Neural cell (in vitro differentiated cells): Measurements from ENCODE around the gene PLXNA4. TPM values are rescaled to one million over a fixed set of nuclear protein-coding genes. Genes with fewer than 3 reads are reported as not detected.

Source experiments
- H2AFZ ChIP-seq: fragments of 200-600, 300-800 bp; sonication (generic), shearing (Covaris generic); 2 replicates; pipeline ENCODE4 v1.6.0; 2014; ENCODE audit warnings: low read depth, mild to moderate bottlenecking, antibody characterized with exemption, low read length, moderate library complexity
- H3F3A ChIP-seq: fragments of 200-600 bp; shearing (Covaris generic); 2 replicates; pipeline ENCODE4 v1.6.1; 2016; ENCODE audit warnings: mild to moderate bottlenecking, moderate library complexity, mixed read lengths, antibody characterized with exemption, low read length; ENCODE audit not compliant: insufficient read depth, poor library complexity, severe bottlenecking
- H3K27ac ChIP-seq: fragments of 200-600, 300-800 bp; sonication (generic), shearing (Covaris generic); 2 replicates; pipeline ENCODE4 v1.5.1; 2014; ENCODE audit warnings: mild to moderate bottlenecking, low read length, moderate library complexity
- H3K27me3 ChIP-seq: fragments of 300-800, 200-600 bp; sonication (generic), shearing (Covaris generic); 2 replicates; pipeline ENCODE4 v1.6.0; 2014; ENCODE audit warnings: mild to moderate bottlenecking, low read depth, low read length, moderate library complexity; ENCODE audit not compliant: insufficient read depth
- H3K36me3 ChIP-seq: fragments of 300-800, 200-600 bp; sonication (generic), shearing (Covaris generic); 2 replicates; pipeline ENCODE4 v1.5.1; 2014; ENCODE audit warnings: mild to moderate bottlenecking, antibody characterized with exemption, low read length, moderate library complexity; ENCODE audit not compliant: insufficient read depth
- H3K4me2 ChIP-seq: fragments of 300-800, 200-600 bp; sonication (generic), shearing (Covaris generic); 2 replicates; pipeline ENCODE4 v1.6.0; 2014; ENCODE audit warnings: mild to moderate bottlenecking, low read length
- H3K4me3 ChIP-seq: fragments of 300-800, 200-600 bp; sonication (generic), shearing (Covaris generic); 2 replicates; pipeline ENCODE4 v1.5.1; 2014; ENCODE audit warnings: mild to moderate bottlenecking, low read length, moderate library complexity
- H3K79me2 ChIP-seq: fragments of 200-600 bp; shearing (Covaris generic); replicated peaks from 2 replicates; pipeline ENCODE4 v1.6.0; 2014; ENCODE audit warnings: mild to moderate bottlenecking, low read length, moderate library complexity; ENCODE audit not compliant: insufficient read depth
- H3K9ac ChIP-seq: fragments of 300-800, 200-600 bp; sonication (generic), shearing (Covaris generic); 2 replicates; pipeline ENCODE4 v1.6.1; 2016; ENCODE audit warnings: mild to moderate bottlenecking, low read length, mixed read lengths
- H3K9me2 ChIP-seq: fragments of 200-600 bp; shearing (Covaris generic); 2 replicates; pipeline ENCODE4 v1.6.1; 2016; ENCODE audit warnings: mild to moderate bottlenecking, low read length, mixed read lengths; ENCODE audit not compliant: insufficient read depth
- H3K9me3 ChIP-seq: fragments of 200-600, 300-800 bp; sonication (generic), shearing (Covaris generic); 2 replicates; pipeline ENCODE4 v1.6.1; 2016; ENCODE audit warnings: mild to moderate bottlenecking, mixed run types, low read length, moderate library complexity, mixed read lengths
- H4K20me1 ChIP-seq: fragments of 200-600 bp; shearing (Covaris generic); 2 replicates; pipeline ENCODE4 v1.6.1; 2016; ENCODE audit warnings: mild to moderate bottlenecking, mixed run types; ENCODE audit not compliant: insufficient read depth
- CTCF ChIP-seq: fragments of 450-650 bp; IDR thresholded peaks from 2 replicates; pipeline ENCODE4 v1.5.1; 2014; ENCODE audit warnings: antibody characterized with exemption, mild to moderate bottlenecking, moderate library complexity; ENCODE audit not compliant: poor library complexity, severe bottlenecking
- EP300 ChIP-seq: fragments of 450-650 bp; conservative IDR thresholded peaks from 2 replicates; pipeline ENCODE4 v1.6.1; 2014; ENCODE audit warnings: antibody characterized with exemption, mild to moderate bottlenecking, moderate library complexity; ENCODE audit not compliant: poor library complexity, severe bottlenecking
- EZH2 ChIP-seq: fragments of 200-600, 300-800 bp; shearing (Covaris generic), sonication (generic); IDR thresholded peaks from 2 replicates; pipeline ENCODE4 v1.6.1; 2014; ENCODE audit warnings: antibody characterized with exemption, low read length, borderline replicate concordance, mild to moderate bottlenecking; ENCODE audit not compliant: insufficient read depth, poor library complexity, severe bottlenecking
- MXI1 ChIP-seq: fragments of 450-650 bp; conservative IDR thresholded peaks from 2 replicates; pipeline ENCODE4 v1.6.1; 2014; ENCODE audit warnings: antibody characterized with exemption, mild to moderate bottlenecking; ENCODE audit not compliant: poor library complexity, severe bottlenecking
- POLR2AphosphoS5 ChIP-seq: IDR thresholded peaks from 2 replicates; pipeline ENCODE4 v1.6.1; 2012
- RAD21 ChIP-seq: fragments of 450-650 bp; conservative IDR thresholded peaks from 2 replicates; pipeline ENCODE4 v1.6.1; 2014; ENCODE audit warnings: antibody characterized with exemption, mild to moderate bottlenecking, moderate library complexity
- REST ChIP-seq: IDR thresholded peaks from 2 replicates; pipeline ENCODE4 v1.6.1; 2012; ENCODE audit warnings: borderline replicate concordance
- SMC3 ChIP-seq: fragments of 450-650 bp; conservative IDR thresholded peaks from 2 replicates; pipeline ENCODE4 v1.6.1; 2014; ENCODE audit warnings: antibody characterized with exemption, mild to moderate bottlenecking, moderate library complexity; ENCODE audit not compliant: poor library complexity
- TAF1 ChIP-seq: IDR thresholded peaks from 2 replicates; pipeline ENCODE4 v1.6.1; 2012; ENCODE audit warnings: low read depth
- polyA plus RNA-seq: library from polyadenylated mRNA; depleted of rRNA; stranded (reverse); fragments of >200 nt; gene quantifications from 2 replicates; pipeline ENCODE4 v1.2.3, GENCODE V29; 2014

Gene PLXNA4
- polyA plus RNA-seq, 1 donor from 2014 or later, result 7.2 TPM

- Histone ChIP-seq H3K27ac (no peak overlapping the region), H3F3A (no peaks in the 10 kb centered on the region), H3K79me2 (no peaks in the 10 kb centered on the region), H2AFZ (no peak overlapping the region), H3K4me2 (no peak overlapping the region), H3K4me3 (no peak overlapping the region), H4K20me1 (no peaks in the 10 kb centered on the region), H3K9me2 (no peaks in the 10 kb centered on the region), H3K9ac (no peak overlapping the region), H3K27me3 (no peaks in the 10 kb centered on the region), H3K9me3 (no peaks in the 10 kb centered on the region), H3K36me3 (no peaks in the 10 kb centered on the region)
- TF ChIP-seq EZH2 (no peak), REST (no peak), EP300 (no peak), SMC3 (no peak), MXI1 (no peak), CTCF (no peak), POLR2AphosphoS5 (no peak), RAD21 (no peak), TAF1 (no peak)
Measured at GRCh38 chr7:132383962-132384361, 192.3 kb downstream of the PLXNA4 start.

- Histone ChIP-seq H3K9me2 (no peaks in the 10 kb centered on the region), H3F3A (no peaks in the 10 kb centered on the region), H3K36me3 (no peaks in the 10 kb centered on the region), H2AFZ (no peak overlapping the region), H3K79me2 (no peaks in the 10 kb centered on the region), H3K4me2 (no peak overlapping the region), H3K9ac (no peak overlapping the region), H3K27ac (no peak overlapping the region), H4K20me1 (no peaks in the 10 kb centered on the region), H3K9me3 (no peaks in the 10 kb centered on the region), H3K27me3 (no peaks in the 10 kb centered on the region), H3K4me3 (no peak overlapping the region)
- TF ChIP-seq RAD21, result no peak
- TF ChIP-seq REST, result peak; percentile 45
Measured at GRCh38 chr7:132381742-132382472, 194.4 kb downstream of the PLXNA4 start.
